Mucosa of gallbladder (tissue), 1 donor: ENCODE data around the gene SRMS. TPM values are rescaled to one million over a fixed set of nuclear protein-coding genes. Genes with fewer than 3 reads are reported as not detected.

Experiments
- DNase-seq: peaks from one replicate; pipeline ENCODE4 v3.0.0-alpha.2; 2020; ENCODE audit warnings: low spot score
- total RNA-seq: library from RNA; stranded (reverse); gene quantifications from one replicate; pipeline ENCODE4 v1.2.1, GENCODE V29; 2021
- donor health status: DM: no; HTN: no; CAD: no.

The SRMS gene
- total RNA-seq, 1 donor from 2014 or later, result not detected

DNA sequence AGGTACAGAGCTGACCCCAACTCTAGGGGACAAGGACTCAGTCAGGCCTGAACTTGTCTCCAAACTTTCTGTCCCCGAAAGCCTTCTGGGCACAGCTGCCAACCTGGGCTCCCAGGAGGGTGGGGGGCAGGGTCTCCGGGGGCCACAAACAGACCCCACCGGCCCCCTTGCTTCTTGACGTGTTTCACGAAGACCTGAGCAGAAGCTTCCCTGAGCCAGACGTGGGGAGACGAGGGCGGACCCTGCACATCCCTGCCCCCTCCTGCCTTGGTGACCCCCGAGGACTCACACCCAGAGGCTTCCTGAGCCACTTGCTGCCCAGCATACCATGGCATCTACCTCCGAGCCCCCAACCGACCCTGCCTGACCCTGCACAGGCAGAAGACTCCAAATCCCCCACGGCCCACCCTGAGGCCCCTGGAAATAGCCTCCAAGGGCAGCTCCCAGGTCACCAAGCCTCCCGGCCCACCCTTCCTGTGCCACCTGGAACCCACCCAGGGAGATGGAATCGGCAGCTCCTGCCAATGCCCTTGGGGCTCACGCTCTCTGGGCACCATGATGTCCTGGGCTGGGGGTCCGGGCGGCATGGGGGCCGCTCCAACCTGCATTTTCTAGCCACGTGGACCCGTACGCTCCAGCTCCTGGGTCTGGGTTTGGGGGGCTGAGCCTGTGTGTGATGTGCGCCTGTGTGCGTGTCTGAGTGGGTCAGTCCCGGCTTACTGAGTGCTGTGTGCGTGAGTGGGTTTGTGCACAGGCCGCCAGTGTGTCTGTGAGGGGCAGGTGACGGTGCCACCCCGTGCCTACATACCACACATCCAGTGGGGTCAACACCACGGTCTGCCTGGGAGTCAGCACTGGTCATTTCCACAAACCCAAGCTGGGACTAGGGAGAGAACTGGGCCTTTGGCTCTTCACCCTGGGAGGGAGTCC is 7.8 kb downstream of the SRMS start:
- DNase-seq, result no peak

DNA sequence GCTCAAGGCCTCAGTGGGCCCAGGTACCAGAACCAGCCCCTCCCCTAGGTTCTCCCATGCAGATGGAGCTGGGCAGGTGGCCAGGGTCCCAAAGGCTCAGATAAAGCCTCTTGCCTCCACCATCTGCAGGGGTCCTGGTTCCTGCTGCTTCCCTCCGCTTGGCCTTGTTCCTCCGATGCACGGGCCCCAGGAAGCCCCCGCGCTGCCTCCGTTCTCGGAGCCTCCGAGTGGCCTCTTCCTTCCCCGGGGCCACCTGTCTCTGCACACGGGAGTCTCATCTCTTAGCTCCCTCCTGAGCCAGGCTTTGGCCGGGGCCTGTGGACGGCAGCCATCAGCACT is 8.5 kb downstream of the SRMS start:
- DNase-seq, result no peak

DNA sequence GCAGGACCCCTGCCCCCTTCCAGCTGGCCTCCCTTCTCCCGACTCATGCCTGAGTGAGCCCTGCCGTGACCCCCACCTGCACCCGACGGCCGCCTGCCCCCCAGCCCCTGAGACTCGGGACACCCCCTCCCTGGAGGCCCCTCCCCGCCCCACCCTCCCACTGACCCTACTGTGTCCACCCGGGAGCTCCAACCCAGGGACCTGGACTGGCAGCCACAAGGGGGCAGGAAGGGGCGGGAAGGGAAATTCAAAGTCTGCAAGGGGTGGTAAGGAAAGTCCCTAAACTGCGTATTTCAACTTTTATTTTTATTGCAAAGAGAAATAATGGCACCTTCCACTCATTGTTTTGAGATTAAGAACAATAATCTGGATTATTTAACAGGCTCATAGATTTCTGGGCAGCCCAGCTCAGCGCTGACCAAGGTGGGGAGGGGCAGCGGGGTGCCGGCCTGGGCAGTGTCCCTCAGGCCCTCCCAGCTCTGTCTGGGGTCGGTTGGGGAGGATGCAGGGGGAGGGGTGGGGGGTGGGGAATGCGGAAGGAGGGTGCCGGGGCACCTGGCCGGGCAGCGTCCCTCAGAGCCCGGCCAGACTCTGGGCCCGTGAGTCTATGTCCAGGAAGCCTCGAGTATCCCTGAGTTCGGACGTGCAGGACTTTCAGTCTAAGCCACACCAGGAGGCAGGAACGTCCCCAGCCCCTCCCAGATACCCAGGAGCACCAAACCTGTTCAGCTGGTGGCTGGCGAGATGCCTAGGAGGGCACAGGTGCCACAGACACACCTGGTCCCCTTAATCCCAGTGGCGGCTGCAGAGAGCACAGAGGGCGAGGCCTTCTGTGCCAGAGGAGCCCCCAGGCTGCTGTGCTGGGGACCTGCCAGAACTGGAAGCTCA is 9.1 kb downstream of the SRMS start:
- peak; percentile 88 for DNase-seq

DNA sequence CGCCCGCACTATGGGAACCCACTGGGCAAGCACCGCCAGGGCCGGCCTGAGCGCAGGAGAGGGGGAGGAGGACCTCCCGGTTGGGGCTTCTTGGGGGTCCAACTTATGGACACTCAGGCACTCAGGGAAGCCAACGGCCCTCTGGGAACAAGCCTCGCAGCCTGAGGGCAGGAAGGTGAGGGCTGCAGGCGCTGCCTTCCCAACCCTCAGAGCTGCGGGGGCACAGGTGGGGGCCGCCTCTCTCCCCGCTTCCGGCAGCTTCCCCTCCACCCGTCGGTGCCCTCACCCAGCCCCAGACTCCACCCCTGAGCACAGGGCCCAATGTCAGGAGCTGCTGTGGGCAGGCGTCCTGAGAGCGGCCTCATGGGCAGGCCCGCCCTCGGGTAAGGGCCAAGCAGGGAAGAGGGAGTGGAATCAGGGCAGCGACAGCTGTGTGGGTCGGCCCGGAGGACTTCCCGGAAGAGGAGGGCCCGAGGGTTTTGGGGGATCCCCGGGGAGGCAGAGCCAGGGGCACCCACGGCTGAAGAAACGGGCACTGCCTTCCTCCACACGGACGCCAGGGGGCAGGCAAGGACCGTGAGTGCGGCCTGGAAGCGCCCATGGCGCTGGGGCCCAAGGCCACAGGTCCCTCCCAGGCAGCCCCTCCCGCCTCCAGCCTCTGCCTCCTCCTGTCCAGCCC is 9.9 kb downstream of the SRMS start:
- DNase-seq, result peak; percentile 94

DNA sequence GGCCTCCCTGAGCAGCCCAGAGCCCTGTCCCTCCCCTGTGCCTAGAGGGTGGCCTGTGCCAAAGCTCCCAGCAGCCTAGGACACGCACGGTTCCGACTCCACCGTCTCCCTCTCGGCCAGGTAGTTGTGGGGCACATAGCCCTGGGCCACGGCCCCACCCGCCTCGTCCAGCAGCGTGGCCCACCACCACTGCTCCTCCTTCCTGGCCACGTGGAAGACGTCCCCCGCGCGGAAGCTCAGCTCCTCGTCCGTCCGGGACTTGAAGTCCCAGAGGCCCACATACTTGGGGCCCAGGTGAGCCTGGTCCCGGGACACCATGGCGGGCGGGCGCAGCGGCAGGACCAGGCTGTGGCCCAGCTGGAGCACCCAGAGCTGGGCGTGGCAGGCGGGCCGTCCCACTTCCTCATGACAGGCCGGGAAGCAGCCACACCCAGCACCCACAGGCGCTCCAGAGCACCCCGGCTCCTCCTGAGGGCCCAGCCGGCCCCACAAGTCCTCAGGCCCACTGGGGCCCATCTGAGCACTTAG is 10.5 kb downstream of the SRMS start, which contains the start of gene PTK6:
TSS of gene PTK6 (minus strand) at position 380 of the 528 bp plus-strand sequence. CDS start at position 318, 62 bp downstream.
- DNase-seq, result peak; percentile 62

DNA sequence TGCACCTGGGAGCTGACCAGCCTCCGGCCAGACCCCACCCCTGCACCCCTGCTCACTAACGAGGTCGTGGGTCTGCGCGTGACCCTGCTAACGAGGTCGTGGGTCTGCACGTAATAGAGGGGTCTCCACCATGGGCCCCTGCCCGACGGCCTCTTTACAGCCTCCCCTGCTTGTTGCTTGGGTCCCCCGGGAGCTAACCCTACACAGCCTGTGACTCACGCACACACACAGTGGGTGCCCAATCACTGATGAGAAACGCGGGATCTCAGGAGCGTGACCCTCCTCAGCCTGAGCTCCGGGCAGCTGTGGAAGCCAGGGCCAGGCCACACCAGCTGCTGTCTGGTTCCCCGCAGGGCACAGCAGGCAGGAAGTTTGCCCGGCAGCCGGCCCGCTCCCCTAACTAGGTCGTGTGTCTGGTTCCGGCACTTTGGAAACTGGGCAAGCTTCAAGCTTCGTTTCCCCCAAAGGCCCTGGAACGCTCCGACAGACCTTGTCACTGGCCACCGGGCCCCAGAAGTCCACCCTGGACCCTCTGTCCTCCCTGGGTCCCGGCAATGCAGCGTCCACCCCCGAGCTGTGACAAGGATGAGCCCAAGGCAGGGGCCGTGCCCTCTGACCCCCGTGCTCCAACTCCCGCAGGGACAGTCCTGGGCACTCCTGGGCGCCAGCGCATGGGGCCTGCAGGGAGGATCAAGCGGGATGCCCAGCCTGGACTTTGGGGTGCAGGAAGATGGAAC is 11.1 kb downstream of the SRMS start:
- no peak for DNase-seq

DNA sequence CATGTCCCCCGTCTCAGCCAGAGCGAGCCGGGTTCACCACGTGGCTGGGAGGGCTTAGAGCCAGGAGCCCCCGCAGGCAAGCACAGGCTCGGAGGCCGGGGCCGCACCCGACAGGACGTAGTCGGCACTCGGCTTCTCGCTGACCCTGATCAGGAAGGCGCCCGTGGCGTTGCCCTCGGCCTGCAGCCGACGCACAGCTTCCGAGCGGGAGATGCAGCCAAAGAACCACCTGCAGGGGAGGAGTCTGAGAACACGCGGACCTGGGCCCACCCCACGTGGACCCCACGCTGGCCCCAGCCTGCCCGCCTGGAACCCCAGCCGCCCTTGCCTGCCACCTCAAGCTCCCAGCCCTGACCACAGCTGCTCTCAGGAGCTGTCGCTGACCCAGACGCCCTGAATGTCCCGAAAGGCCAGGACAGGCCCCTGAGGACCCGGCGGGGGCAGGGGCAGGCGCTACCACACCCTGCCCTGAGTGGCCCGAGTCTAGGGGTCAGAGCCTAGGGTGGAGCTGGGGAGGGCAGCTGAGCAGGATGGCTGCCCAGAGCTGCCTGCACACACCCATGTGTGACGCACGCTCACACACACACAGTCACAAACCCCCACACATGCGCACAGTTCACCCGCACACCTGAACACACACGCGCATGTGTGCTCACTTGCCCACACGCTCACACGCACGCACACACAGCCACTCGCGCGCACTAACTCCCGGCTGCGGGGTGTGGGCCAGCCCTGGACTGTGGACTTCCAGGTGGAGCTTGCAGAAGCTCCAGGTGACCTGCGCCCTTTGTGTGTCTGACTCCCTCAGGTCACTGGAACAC is 12.5 kb downstream of the SRMS start:
- no peak for DNase-seq

DNA sequence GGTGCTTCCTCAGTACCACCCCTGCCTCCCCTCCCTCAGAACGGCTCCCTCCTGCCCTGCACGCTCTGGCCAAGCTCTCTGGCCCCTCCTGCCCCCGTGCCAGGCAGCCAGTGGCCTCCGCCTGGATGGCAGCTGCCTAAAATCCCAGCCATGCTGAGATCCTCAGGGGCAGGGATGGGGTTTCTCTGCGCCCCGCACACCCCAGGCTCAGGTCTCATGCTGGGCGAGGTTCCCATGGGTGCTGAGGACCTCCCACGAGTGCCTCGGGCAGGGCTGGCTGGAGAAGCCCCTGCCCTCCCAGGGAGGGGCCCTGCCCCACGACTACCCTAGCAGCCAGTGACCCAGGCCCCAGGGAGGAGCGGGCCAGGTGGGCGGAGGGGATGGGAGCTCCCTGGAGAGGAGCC is 13.1 kb downstream of the SRMS start:
- DNase-seq, result no peak

DNA sequence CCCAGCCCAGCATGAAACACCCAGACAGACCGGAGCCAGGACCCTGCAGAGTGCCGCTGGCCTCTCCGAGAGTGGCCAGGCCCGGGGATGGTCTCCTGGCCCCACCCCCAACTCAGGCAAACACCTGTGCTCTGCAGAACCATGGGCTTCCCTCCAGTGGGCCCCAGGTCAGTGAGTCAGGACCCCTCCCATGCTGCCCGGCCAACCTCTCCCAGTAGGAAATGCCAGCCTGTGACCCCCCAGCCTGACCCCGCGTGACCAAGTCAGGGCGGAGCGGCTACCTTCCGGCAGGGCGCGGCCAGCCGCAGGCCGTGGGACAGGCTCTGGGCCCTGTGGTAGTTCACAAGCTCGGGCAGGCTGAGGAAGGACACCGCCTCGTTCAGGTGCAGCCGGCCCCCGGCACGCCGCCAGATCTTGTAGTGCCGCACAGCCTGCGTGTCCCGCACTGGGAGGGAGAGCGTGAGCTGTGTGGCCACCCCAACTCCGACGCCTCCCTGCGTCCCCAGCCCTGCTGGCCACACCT is 13.6 kb downstream of the SRMS start:
- DNase-seq, result peak; percentile 73

DNA sequence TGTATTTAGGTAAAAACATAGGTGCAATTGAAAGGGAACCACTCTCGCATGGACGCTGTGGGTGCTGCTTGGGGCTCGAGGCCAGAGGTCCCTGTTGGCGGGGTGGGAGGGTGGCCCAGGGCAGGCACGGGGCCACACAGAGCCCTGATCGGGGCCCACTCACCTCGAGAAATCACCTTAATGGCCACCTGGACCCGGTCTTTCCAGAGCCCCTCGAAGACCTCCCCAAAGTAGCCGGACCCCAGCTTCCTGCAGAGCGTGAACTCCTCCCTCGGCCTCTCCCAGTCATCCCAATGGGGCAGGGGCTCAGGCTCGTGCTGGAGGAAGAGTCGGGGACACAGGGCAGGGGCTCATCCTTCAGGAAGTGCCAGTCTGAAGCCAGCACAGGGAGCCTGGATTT is 14.2 kb downstream of the SRMS start:
- DNase-seq, result no peak

DNA sequence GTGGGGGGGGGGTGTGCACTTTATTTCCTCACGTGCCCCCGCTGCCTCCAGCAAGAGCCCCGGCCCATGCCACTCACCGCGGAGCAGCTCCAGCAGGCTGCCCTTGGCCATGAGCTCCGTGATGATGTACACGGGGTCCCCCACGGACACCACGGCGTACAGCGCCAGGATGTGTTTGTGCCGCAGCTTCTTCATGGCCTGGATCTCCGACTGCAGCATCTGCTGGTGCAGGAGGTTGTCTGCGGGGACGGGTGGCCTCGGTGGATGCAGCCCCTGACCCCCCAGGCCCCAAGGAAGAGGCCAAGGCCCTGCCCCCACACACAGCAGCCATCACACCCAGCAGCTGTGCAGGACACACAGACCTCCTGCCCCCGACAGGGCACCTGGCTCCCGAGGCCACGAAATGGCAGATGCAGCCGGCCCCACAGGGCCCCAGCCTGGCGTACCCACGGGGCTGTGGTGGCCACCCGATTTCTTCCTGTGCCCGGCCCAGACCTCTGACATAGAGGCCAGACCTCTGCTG is 15.0 kb downstream of the SRMS start:
- DNase-seq, result no peak

DNA sequence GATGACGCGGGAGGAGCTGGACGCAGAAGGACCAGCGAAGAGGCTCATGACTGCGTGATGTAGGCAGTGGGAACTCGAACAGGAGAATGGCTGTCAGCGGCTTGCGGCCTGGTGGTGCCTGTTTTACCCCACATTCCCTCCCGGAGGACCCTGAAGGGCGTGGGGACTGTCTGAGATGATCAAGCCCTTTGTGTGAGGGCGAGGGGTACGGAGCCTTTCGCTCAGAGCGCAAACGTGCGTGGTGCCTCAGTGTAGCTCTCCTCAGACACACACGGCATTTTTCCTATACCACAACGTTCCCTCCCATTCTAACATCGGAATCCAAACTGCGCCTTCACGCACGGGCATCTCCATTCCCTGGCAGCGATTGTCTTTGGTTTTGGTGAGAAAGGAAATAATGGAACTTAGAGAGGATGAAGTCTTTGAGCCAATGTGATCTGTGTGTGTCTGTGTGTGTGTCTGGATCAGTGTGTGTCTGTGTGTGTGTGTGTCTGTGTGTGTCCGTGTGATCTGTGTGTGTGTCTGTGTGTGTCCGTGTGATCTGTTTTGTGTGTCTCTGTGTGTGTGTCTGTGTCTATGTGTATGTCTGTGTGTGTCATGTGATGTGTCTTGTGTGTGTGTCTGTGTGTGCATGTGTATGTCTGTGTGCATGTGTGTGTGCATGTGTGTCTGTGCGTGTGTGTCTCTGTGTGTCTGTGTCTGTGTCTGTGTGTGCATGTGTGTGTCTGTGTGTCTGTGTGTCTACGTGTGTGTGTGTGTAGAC is 15.7 kb downstream of the SRMS start:
- no peak for DNase-seq

DNA sequence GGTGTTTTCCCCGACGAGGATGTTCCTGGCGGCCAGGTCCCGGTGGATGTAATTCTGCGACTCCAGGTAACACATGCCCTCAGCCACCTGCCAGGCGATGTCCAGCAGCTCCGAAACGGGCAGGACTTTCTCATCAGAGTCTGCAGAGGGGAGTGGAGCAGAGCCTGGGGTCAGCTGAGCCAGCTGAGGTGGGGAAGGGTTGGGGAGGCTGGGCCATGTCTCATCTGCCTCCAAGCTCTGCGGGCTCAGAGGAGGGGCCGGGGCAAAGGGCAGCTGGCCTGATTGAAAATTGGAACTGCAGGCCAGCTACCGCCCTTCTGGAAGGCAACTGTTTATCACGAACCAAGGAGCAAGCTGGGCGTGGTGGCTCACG is 16.8 kb downstream of the SRMS start:
- no peak for DNase-seq

DNA sequence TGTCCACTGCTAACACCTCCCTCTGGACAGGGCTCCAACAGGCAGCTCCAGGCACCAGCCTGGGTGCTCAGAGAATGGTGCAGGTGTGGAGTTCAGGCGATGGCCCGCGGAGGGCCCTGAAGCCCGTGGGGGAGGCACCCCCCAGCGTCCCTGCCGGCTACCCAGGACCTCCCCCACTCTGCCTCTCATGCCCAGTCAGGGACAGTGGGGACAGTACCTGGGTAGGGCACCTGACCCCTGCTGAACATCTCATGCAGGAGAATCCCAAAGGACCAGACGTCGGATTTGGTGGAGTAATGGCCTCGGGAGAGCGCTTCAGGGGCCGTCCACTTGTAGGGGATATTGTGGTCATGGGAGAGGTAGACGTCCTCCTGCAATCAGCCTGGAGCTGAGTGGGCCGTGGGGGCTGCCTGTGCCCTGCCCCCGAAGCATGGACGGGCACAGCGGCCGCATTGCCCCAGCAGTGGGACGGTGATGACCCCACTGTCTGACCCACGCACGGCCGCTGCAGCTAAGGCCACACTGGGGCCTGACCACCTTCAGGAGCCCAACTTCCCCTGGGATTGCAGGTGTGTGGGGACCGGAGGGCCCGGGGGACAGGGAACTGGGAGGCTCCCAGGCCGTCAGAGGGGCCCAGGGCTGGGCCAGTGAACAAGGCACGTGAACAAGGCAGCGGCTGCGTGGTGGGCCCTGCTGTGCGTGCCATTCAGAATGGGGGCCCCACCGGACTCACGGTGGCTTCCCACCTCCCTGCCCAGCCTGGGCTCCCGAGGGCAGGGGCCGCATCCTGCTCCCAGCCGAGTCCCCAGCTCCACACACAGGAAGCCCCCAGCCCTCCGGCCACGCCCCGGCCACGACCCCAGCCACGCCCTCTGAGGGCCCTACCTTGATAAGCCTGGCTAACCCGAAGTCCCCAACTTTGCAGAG is 17.4 kb downstream of the SRMS start:
- no peak for DNase-seq

DNA sequence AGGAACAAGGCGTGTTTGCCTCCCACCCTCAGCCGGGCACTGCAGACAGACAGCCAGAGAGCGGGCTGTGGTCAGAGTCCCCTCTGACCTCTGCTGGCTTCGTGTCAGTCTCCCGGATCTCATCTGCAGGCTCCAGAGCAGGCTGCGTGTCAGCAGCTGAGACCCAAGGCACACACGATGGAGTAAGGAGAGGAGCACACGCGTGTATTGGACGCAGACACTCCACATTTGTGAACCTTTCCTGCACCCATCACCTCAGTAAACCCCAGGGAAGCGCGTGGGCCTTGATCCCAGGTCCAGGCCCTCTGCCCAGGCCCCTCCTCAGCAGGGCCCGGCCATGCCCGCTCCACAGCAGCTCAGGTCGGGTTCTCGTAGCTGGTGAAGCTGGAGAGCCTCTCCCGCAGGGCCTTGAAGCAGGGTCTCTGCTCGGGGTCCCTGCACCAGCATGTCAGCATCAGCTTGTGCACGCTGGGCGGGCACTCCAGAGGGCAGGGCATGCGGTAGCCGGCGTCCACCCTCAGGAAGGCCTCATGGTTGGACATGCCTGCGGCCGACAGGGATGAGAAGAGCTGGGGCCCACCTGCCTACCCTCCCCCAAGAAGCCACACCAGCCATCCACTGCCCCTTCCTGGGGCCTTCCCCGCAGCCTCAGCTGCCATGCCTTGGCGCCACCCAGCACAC is 18.2 kb downstream of the SRMS start:
- no peak for DNase-seq

DNA sequence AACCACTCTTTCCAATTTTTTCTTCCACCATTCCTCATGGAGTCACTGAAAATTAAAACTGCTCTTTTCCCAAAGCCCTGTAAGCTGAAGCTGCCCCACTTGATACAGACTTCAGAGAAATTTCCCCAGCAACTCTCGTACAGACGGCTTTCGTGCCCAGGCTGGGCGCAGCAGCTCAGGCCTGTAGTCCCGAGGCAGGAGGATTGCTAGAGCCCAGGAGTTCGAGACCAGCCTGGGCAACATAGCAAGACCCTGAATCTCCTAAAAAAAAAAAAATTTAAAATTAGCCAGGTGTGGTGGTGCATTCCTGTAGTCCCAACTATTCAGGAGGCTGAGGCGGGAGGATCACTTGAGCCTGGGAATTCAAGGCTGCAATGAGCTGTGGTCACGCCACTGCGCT is 20.4 kb downstream of the SRMS start:
- no peak for DNase-seq

DNA sequence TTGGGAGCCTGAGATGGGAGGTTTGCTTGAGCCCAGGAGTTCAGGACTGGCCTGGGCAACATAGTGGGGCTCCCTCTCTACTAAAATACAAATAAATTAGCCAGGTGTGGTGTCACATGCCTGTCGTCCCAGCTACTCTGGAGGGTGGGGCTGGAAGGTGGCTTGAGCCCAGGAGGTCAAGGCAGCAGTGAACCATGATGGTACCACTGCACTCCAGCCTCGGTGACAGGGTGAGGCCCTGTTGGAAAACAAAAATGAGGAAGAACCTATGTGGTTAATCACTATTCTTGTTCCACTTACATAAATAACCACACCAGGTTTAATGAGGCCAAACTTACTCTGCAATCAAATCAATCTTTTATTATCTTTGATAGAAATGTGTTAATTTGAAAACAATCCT is 21.6 kb downstream of the SRMS start:
- peak; percentile 75 for DNase-seq
